NCI-H1092 (cell line): ENCODE results near the gene CCAR1.
"Not testable (repeated sequence)": the region's sequence is repeated elsewhere in the genome, so short reads cannot be mapped to it uniquely, and the experiment has no call there.

Experiments
- DNase-seq: peaks from one replicate; lab custom pipeline; 2025; lab: John Stamatoyannopoulos, UW

CCAR1 gene

DNA sequence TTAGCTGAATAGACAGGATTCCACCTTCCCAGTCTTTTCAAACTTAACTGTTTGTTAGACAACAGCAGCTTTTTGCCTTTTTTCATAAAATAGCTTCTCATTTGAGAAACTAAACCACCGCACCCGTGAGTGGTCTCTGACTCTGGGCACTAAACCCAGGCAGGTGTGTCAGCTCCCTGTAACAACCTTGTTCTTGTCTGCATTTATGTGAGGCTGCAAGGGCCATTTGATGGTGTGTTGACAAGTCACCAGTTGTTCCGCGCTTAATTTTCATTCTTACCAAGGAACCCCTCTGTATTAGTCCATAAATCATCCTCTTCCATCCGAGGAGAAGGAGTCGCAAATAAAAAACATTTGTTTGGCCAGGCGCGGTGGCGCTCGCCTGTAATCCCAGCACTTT, 107.8 kb downstream of the CCAR1 start:
- no peak for DNase-seq

DNA sequence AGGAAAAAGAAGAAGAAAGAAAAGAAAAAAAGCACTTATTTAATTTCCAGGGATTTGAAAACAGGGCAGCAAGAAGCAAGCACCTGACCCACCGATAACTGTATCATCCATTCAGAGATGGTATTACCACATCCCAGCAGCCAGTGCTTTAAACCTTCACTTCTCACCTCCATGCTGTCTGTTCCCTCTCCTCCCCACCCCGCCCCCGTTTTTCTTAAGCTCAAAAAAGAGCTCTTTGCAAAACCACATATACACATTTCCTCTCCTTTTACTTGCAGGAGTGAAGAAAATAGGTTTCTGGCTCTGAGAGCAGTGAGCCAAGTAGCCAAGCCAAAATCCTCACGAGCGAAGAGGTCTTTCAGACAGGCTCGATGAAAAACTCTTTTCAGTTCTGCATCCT, 108.5 kb downstream of the CCAR1 start:
- no peak for DNase-seq

DNA sequence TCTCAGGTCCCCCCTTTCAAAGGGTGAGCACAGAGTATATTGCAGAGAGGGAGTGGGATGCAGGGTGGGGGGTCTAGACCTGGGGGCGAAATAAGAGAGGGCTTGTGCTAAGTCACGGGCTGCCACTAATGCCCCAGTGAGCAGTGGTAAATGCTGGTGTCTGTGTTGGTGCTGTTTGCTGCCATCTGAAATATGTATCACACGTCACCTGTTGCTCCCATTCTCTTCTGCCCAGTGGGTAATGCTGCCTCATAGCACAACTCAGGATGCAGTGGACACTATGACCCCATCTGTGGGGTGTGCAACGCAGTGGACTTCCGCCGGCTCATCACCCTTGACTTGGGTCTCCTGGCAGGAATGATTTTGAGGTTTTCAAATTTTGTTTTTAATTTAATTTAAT, 108.9 kb downstream of the CCAR1 start:
- no peak for DNase-seq

DNA sequence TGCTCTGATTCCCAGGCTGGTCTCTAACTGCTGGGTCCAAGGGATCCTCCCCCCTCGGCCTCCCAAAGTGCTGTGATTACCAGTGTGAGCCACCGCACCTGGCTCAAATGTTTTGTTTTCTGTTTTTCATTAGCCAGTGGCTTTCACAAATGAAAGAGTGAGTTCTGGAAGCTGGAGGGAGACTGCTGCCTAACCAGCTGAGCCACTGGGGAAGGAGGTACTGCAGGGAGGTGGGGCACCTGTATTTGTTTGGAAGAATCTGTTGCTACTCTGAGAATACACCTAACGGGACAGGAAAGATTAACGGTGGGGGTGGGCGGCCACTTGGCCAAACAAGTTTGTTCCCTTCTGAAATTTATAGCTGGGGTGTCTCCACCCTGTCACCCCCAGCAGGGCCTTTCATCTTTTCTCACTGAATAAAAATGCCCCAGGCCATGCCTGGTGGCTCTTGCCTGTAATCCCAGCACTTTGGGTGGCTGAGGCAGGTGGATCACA, 111.0 kb downstream of the CCAR1 start:
- DNase-seq, result no peak

DNA sequence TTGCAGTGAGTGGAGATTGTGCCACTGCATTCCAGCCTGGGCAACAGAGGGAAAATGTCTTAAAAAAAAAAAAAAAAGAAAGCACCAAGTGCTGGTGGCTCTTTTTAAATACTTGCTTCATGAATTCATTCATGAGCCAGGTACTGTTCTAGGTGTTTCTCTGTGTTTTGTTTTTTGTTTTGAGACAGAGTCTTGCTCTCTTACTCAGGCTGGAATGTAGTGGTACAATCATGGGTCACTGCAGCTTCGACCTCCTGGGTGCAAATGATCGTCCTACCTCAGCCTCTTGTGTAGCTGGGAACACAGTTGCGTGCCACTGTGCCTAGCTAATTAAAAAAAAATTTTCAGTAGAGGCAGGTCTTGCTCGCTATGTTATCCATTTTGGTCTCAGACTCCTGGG, 111.6 kb downstream of the CCAR1 start:
- DNase-seq, result no peak

DNA sequence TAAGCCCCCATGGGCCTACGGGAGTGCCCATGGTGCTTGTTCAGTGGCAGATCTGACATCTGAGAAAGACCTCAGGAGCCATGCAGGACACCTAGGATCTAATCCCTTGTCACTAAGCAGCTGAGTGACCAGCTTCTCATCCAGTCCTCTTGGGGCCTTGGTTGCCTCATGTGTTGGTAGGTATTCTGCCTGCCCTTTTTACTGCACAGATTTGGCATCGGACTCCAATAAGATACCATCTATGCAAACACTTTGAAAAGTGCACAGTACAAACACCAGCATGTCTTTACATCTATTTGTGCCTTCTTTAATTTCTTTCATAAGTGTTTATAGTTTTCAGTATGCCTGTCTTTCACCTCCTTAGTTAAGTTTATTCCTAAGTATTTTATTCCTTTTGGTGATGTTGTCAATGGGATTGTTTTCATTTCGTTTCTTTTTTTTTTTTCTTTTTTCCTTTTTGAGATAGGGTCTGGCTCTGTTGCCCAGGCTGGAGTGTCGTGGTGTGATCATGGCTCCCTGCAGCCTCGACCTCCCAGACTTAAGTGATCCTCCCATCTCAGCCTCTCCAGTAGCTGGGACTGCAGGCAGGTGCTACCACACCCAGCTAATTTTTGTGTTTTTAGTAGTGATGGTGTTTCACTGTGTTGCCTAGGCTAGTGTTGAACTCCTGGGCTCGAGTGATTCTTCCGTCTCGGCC, 116.7 kb downstream of the CCAR1 start:
- DNase-seq, result no peak

DNA sequence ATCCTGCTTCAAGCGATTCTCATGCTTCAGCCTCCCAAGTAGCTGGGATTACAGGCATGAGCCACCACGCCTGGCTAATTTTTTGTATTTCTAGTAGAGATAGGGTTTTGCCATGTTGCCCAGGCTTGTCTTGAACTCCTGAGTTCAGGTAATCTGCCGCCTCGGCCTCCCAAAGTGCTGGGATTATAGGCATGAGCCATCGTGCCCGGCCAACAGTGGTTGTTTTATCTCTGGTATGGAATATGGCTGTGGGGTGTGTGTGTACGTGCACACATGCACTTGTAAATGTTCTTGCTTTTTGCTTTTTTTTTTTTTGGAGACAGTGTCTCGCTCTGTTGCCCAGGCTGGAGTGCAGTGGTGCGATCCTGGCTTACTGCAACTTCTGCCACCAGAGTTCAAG, 119.6 kb downstream of the CCAR1 start:
- DNase-seq, result not testable (repeated sequence)
